GM23338 (cell line): ENCODE data around the gene DLEU7. TPM values are rescaled to one million over a fixed set of nuclear protein-coding genes. Genes with fewer than 3 reads are reported as not detected.

Experiments
- ATAC-seq: fragments of 200-7000 bp; cut with Tn5 transposase; 3 replicates; pipeline ENCODE4 v1.9.1; 2020
- DNase-seq: peaks from one replicate; pipeline ENCODE4 v3.0.0-alpha.2; 2015; ENCODE audit warnings: low spot score
- H2AFZ ChIP-seq: fragments of 200-600 bp; sonication (generic); 2 replicates; pipeline ENCODE4 v1.8.0; 2016; ENCODE audit warnings: antibody characterized with exemption, mild to moderate bottlenecking, moderate library complexity
- H3F3A ChIP-seq: fragments of 200-600 bp; sonication (generic); replicated peaks from 2 replicates; pipeline ENCODE4 v1.8.0; 2017; ENCODE audit warnings: antibody characterized with exemption, mixed run types, low read depth
- H3K27ac ChIP-seq: fragments of 200-600 bp; sonication (generic); 2 replicates; pipeline ENCODE4 v1.6.1; 2016; ENCODE audit warnings: low read depth
- H3K27me3 ChIP-seq: fragments of 200-600 bp; sonication (generic); 2 replicates; pipeline ENCODE4 v1.8.0; 2016; ENCODE audit warnings: mild to moderate bottlenecking, mixed run types, moderate library complexity; ENCODE audit not compliant: insufficient read depth
- H3K36me3 ChIP-seq: fragments of 200-600 bp; sonication (generic); 2 replicates; pipeline ENCODE4 v1.8.0; 2016; ENCODE audit warnings: mild to moderate bottlenecking; ENCODE audit not compliant: insufficient read depth
- H3K4me1 ChIP-seq: fragments of 200-600 bp; sonication (generic); 2 replicates; pipeline ENCODE4 v1.8.0; 2016; ENCODE audit warnings: mild to moderate bottlenecking, moderate library complexity; ENCODE audit not compliant: insufficient read depth
- H3K4me2 ChIP-seq: fragments of 200-600 bp; sonication (generic); 2 replicates; pipeline ENCODE4 v1.7.1; 2017; ENCODE audit warnings: mixed run types
- H3K4me3 ChIP-seq: fragments of 200-600 bp; sonication (generic); 2 replicates; pipeline ENCODE4 v1.6.1; 2016; ENCODE audit warnings: mixed run types
- H3K79me2 ChIP-seq: fragments of 200-600 bp; sonication (generic); replicated peaks from 2 replicates; pipeline ENCODE4 v1.8.0; 2017; ENCODE audit warnings: mild to moderate bottlenecking; ENCODE audit not compliant: insufficient read depth
- H3K9me2 ChIP-seq: fragments of 200-600 bp; sonication (generic); 2 replicates; pipeline ENCODE4 v1.8.0; 2017; ENCODE audit not compliant: insufficient read depth
- H4K20me1 ChIP-seq: fragments of 200-600 bp; sonication (generic); replicated peaks from 2 replicates; pipeline ENCODE4 v1.8.0; 2017; ENCODE audit warnings: mild to moderate bottlenecking; ENCODE audit not compliant: insufficient read depth
- H3K27ac Mint-ChIP-seq: 2 replicates; pipeline ENCODE4 v1.8.0; 2020; ENCODE audit warnings: inconsistent platforms, mild to moderate bottlenecking, moderate library complexity, mixed read lengths
- H3K27me3 Mint-ChIP-seq: 3 replicates; pipeline ENCODE4 v1.8.0; 2022; ENCODE audit warnings: low read depth, mild to moderate bottlenecking, moderate library complexity, mixed read lengths, inconsistent platforms; ENCODE audit not compliant: insufficient read depth, poor library complexity
- H3K36me3 Mint-ChIP-seq: 3 replicates; pipeline ENCODE4 v1.8.0; 2021; ENCODE audit warnings: low read depth, mild to moderate bottlenecking, inconsistent platforms, moderate library complexity, mixed read lengths
- H3K4me1 Mint-ChIP-seq: 3 replicates; pipeline ENCODE4 v1.8.0; 2020; ENCODE audit warnings: mild to moderate bottlenecking, inconsistent platforms, mixed read lengths
- H3K4me3 Mint-ChIP-seq: 3 replicates; pipeline ENCODE4 v1.8.0; 2021; ENCODE audit warnings: moderate library complexity, mild to moderate bottlenecking, inconsistent platforms, mixed read lengths
- H3K9me3 Mint-ChIP-seq: 3 replicates; pipeline ENCODE4 v1.8.0; 2020; ENCODE audit warnings: moderate library complexity, mild to moderate bottlenecking, inconsistent platforms, mixed read lengths
- CTCF ChIP-seq, 2 experiments: fragments of 200-600 bp in 1 of 2; sonication (generic) in 1 of 2; conservative IDR thresholded peaks; 2 replicates each; pipeline versions ENCODE4 v1.5.1 to v1.6.1; 2016 to 2017; ENCODE audit warnings: antibody characterized with exemption in 2 of 2, low read depth in 2 of 2, mild to moderate bottlenecking in 2 of 2, moderate library complexity in 1 of 2
- ETS1 ChIP-seq: IDR thresholded peaks from 2 replicates; pipeline ENCODE4 v1.6.1; 2016; ENCODE audit warnings: antibody characterized with exemption
- EZH2 ChIP-seq: fragments of 200-600 bp; sonication (generic); IDR thresholded peaks from one replicate; pipeline ENCODE4 v1.8.0; 2017; ENCODE audit warnings: antibody characterized with exemption, mild to moderate bottlenecking, low read depth; ENCODE audit not compliant: unreplicated experiment
- EZH2phosphoT487 ChIP-seq: fragments of 200-600 bp; sonication (generic); IDR thresholded peaks from one replicate; pipeline ENCODE4 v1.8.1; 2018; ENCODE audit warnings: antibody characterized with exemption; ENCODE audit not compliant: unreplicated experiment
- REST ChIP-seq: IDR thresholded peaks from one replicate; pipeline ENCODE4 v1.6.1; 2018; ENCODE audit warnings: antibody characterized with exemption; ENCODE audit not compliant: unreplicated experiment
- polyA plus RNA-seq: library from polyadenylated mRNA; unstranded; fragments of >200 nt; fragmentation: Nextera tagmentation; extraction: Ambion mirVana; gene quantifications from 2 replicates; pipeline ENCODE4 v1.2.1, GENCODE V29; 2016
- total RNA-seq: library from RNA; depleted of rRNA; stranded (reverse); fragments of >200 nt; shearing (Covaris generic); gene quantifications from 2 replicates; pipeline ENCODE4 v1.2.3, GENCODE V29; 2014

Gene DLEU7
- total and polyA plus RNA-seq, 2 experiments from 2014 or later = 8.7 to 11.6 TPM

- DNase-seq = no peak
- Histone ChIP-seq H3K79me2 (no peaks in the 10 kb centered on the region), H3K9me2 (no peaks in the 10 kb centered on the region), H3F3A (no peaks in the 10 kb centered on the region), H2AFZ (no peak overlapping the region), H3K4me3 (no peak overlapping the region), H3K4me1 (no peaks in the 10 kb centered on the region), H3K27me3 (no peaks in the 10 kb centered on the region), H3K36me3 (no peaks in the 10 kb centered on the region), H4K20me1 (no peaks in the 10 kb centered on the region), H3K27ac (no peak overlapping the region), H3K4me2 (no peak overlapping the region)
- no peak overlapping the region for H3K4me3 Mint-ChIP-seq
- no peak overlapping the region for H3K27ac Mint-ChIP-seq
- peaks cover 2% of the 10 kb centered on the region; the same call in 2 of the 3 replicates for H3K9me3 Mint-ChIP-seq
- TF ChIP-seq REST = no peak
- TF ChIP-seq EZH2phosphoT487 = no peak
- TF ChIP-seq EZH2 = no peak
- H3K27me3 Mint-ChIP-seq = no peaks in the 10 kb centered on the region
- no peak for ATAC-seq
- no peaks in the 10 kb centered on the region for H3K4me1 Mint-ChIP-seq
- H3K36me3 Mint-ChIP-seq = no peaks in the 10 kb centered on the region
Measured at GRCh38 chr13:50809133-50810090, 34.1 kb downstream of the DLEU7 start.

GRCh38 chr13:50805805-50806204 is 37.7 kb downstream of the DLEU7 start:
- no peaks in the 10 kb centered on the region for H3K36me3 ChIP-seq
- H4K20me1 ChIP-seq = no peaks in the 10 kb centered on the region
- H3K4me1 Mint-ChIP-seq = peaks cover 5% of the 10 kb centered on the region
- H3K27me3 Mint-ChIP-seq = peaks cover 2% of the 10 kb centered on the region
- no peaks in the 10 kb centered on the region for H3K79me2 ChIP-seq
- H3K27ac ChIP-seq = no peak overlapping the region
- no peak overlapping the region for H3K4me3 Mint-ChIP-seq
- no peaks in the 10 kb centered on the region for H3K27me3 ChIP-seq
- ATAC-seq (no peak), DNase-seq (peak; percentile 9)
- no peak overlapping the region for H3K4me3 ChIP-seq
- H3K36me3 Mint-ChIP-seq = no peaks in the 10 kb centered on the region
- no peaks in the 10 kb centered on the region for H3K9me2 ChIP-seq
- peaks cover 2% of the 10 kb centered on the region; the same call in 1 of the 2 replicates for H3K4me1 ChIP-seq
- H3K4me2 ChIP-seq = no peak overlapping the region
- no peak for TF ChIP-seq ETS1
- TF ChIP-seq CTCF (conservative IDR thresholded peaks at IDR 0.05; ENCODE audit: low read depth in 2 of 2) = peak in 1 of 2 experiments; percentile 30; a peak in 3 of 4 replicates
- H3F3A ChIP-seq = no peaks in the 10 kb centered on the region
- H2AFZ ChIP-seq = no peak overlapping the region
- H3K9me3 Mint-ChIP-seq = peaks cover 2% of the 10 kb centered on the region; the same call in 2 of the 3 replicates
- H3K27ac Mint-ChIP-seq = no peak overlapping the region
